Uterus (tissue), 2 donors: ENCODE results near the gene NAT9.

ENCODE experiments used
- POLR2A ChIP-seq, 2 donors: fragments of 450-650 bp; IDR thresholded peaks; one replicate each; pipeline ENCODE4 v1.6.1; 2016; ENCODE audit warnings: antibody characterized with exemption in 2 of 2, mild to moderate bottlenecking in 1 of 2, moderate library complexity in 1 of 2
- TF ChIP-seq, protein P1 (sequence below), 4 experiments: fragments of 200-600 bp in 2 of 4; fragments of 450-650 bp in 2 of 4; sonication (generic) in 2 of 4; IDR thresholded peaks; one replicate each; pipeline ENCODE4 v1.5.1; 2016 to 2019; ENCODE audit warnings: antibody characterized with exemption in 4 of 4, mild to moderate bottlenecking in 2 of 4, moderate library complexity in 1 of 4

DNA sequence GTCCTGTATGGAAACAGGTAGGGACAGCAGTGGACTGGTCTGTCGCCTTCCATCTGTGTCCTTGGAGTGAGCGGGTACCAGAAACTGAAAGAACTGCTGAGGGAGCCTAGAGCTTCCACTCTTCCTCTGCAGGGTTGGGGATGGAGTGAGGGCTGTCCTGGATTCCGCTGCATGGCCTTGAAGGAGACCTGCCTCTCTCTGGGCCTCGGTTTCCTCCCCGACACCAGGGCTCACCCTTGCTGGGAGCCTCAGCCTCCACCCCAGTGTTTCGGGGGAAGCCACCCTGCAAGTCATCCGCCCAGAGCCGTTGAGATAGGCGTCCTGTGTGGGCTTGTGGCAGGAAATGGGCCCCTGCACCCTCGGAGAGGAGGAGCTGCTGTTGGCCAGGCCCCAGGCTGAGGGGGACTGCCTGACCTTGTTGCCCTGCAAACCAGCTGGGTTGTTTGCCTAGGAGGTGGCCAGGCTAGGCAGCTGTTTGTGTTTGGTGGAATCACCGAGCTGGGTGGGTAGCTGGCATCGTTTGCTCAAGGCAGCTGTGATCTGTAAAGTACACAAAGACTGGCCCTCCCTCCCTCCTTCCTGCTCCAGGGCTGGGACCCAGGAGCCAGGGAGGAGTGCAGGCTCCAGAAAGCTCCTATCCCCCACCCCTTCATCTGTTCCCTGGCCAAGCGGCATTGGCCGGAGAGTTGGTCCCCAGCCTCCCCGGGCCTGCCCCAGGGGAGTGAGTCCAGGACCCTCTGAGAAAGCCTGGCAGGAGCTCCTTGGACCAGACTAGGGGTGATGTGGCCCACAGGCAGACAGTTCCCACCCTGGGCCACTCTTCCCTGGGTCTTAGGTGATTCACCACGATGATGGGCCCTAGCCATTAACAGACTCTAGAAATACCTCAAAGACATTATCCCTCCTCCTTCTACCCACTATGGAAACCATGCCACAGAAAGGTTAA, 37.8 kb downstream of the NAT9 start:
- TF ChIP-seq POLR2A (IDR thresholded peaks at IDR 0.05), result no peak
- TF ChIP-seq, protein P1, sequence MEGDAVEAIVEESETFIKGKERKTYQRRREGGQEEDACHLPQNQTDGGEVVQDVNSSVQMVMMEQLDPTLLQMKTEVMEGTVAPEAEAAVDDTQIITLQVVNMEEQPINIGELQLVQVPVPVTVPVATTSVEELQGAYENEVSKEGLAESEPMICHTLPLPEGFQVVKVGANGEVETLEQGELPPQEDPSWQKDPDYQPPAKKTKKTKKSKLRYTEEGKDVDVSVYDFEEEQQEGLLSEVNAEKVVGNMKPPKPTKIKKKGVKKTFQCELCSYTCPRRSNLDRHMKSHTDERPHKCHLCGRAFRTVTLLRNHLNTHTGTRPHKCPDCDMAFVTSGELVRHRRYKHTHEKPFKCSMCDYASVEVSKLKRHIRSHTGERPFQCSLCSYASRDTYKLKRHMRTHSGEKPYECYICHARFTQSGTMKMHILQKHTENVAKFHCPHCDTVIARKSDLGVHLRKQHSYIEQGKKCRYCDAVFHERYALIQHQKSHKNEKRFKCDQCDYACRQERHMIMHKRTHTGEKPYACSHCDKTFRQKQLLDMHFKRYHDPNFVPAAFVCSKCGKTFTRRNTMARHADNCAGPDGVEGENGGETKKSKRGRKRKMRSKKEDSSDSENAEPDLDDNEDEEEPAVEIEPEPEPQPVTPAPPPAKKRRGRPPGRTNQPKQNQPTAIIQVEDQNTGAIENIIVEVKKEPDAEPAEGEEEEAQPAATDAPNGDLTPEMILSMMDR (IDR thresholded peaks at IDR 0.05), result no peak
